ENCODE measurements around the gene MVB12A. TPM values are rescaled to one million over a fixed set of nuclear protein-coding genes. Genes with fewer than 3 reads are reported as not detected.

Gene MVB12A
- total and polyA plus RNA-seq, 2 experiments from 2014 or later: 36.6 to 60.3 TPM

DNA sequence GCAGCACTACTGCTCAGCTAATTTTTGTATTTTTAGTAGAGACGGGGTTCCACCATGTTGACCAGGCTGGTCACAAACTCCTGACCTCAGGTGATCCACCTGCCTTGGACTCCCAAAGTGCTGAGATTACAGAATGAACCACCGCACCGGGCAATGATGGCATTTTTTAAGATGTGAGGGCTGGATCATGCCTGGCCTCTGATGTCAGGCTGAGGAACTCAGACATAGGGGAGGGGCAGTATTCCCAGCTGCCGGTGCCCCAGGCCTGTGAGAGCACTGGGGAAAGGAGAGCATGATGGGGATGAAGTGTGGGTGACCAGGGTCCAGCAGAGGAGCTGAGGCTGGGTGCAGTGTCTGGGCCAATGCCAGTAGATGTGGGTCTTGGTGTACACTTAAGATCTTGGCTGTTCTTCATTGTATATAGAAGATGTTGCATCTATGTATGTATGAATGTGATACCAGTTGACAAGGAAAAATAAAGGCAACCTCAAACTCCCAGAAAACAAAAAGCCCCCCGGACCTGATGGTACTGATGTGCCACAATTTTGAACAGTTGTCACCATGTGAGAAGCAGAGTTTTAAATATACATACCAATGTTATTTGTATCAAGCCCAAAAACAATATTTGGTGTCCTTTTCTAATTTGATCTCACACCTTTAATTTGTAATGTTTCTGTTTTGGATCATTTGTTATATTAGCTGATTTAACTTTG, 39.3 kb upstream of the MVB12A start:
- H4K20me1 ChIP-seq (replicated peaks; ENCODE audit: insufficient read depth): no peaks in the 10 kb centered on the region
- H3K9me2 ChIP-seq (ENCODE audit: insufficient read depth): no peaks in the 10 kb centered on the region
- Mint-ChIP-seq H3K4me3 (no peak overlapping the region), H3K4me1 (peaks cover 12% of the 10 kb centered on the region), H3K27me3 (ENCODE audit: insufficient read depth, low read depth, poor library complexity) (peaks cover 28% of the 10 kb centered on the region), H3K9me3 (peaks cover 10% of the 10 kb centered on the region), H3K27ac (no peak overlapping the region), H3K36me3 (ENCODE audit: low read depth) (peaks cover 7% of the 10 kb centered on the region; the same call in 2 of the 3 replicates)
- no peak overlapping the region for H3K4me3 ChIP-seq
- H2AFZ ChIP-seq: no peak overlapping the region; the same call in 1 of the 2 replicates
- H3K79me2 ChIP-seq (replicated peaks; ENCODE audit: insufficient read depth): no peaks in the 10 kb centered on the region
- H3K36me3 ChIP-seq (ENCODE audit: insufficient read depth): no peaks in the 10 kb centered on the region
- H3F3A ChIP-seq (replicated peaks; ENCODE audit: low read depth): 0 out of 2 replicates have a peak, but pooled peaks cover 12% of the 10 kb centered on the region
- H3K27ac ChIP-seq (ENCODE audit: low read depth): no peak overlapping the region
- no peak for ATAC-seq
- DNase-seq (ENCODE audit: low spot score): no peak
- no peak overlapping the region for H3K4me2 ChIP-seq
- H3K27me3 ChIP-seq (ENCODE audit: insufficient read depth): no peaks in the 10 kb centered on the region
- TF ChIP-seq STAT1 (IDR thresholded peaks at IDR 0.05; ENCODE audit: unreplicated experiment) (no peak), POLR2AphosphoS5 (IDR thresholded peaks at IDR 0.05; ENCODE audit: low read depth) (no peak), ZNF114 (CRISPR knock-in tag; IDR thresholded peaks at IDR 0.05) (no peak), JUNB (IDR thresholded peaks at IDR 0.05; ENCODE audit: unreplicated experiment) (no peak), EZH2phosphoT487 (IDR thresholded peaks at IDR 0.05; ENCODE audit: unreplicated experiment) (no peak), ZNF331 (CRISPR knock-in tag; IDR thresholded peaks at IDR 0.05; ENCODE audit: low read depth) (no peak), CREB1 (CRISPR knock-in tag; IDR thresholded peaks at IDR 0.05; ENCODE audit: low read depth) (no peak), NANOG (IDR thresholded peaks at IDR 0.05; ENCODE audit: borderline replicate concordance) (no peak), EZH2 (IDR thresholded peaks at IDR 0.05; ENCODE audit: low read depth, unreplicated experiment) (no peak)
- TF ChIP-seq, protein P1, sequence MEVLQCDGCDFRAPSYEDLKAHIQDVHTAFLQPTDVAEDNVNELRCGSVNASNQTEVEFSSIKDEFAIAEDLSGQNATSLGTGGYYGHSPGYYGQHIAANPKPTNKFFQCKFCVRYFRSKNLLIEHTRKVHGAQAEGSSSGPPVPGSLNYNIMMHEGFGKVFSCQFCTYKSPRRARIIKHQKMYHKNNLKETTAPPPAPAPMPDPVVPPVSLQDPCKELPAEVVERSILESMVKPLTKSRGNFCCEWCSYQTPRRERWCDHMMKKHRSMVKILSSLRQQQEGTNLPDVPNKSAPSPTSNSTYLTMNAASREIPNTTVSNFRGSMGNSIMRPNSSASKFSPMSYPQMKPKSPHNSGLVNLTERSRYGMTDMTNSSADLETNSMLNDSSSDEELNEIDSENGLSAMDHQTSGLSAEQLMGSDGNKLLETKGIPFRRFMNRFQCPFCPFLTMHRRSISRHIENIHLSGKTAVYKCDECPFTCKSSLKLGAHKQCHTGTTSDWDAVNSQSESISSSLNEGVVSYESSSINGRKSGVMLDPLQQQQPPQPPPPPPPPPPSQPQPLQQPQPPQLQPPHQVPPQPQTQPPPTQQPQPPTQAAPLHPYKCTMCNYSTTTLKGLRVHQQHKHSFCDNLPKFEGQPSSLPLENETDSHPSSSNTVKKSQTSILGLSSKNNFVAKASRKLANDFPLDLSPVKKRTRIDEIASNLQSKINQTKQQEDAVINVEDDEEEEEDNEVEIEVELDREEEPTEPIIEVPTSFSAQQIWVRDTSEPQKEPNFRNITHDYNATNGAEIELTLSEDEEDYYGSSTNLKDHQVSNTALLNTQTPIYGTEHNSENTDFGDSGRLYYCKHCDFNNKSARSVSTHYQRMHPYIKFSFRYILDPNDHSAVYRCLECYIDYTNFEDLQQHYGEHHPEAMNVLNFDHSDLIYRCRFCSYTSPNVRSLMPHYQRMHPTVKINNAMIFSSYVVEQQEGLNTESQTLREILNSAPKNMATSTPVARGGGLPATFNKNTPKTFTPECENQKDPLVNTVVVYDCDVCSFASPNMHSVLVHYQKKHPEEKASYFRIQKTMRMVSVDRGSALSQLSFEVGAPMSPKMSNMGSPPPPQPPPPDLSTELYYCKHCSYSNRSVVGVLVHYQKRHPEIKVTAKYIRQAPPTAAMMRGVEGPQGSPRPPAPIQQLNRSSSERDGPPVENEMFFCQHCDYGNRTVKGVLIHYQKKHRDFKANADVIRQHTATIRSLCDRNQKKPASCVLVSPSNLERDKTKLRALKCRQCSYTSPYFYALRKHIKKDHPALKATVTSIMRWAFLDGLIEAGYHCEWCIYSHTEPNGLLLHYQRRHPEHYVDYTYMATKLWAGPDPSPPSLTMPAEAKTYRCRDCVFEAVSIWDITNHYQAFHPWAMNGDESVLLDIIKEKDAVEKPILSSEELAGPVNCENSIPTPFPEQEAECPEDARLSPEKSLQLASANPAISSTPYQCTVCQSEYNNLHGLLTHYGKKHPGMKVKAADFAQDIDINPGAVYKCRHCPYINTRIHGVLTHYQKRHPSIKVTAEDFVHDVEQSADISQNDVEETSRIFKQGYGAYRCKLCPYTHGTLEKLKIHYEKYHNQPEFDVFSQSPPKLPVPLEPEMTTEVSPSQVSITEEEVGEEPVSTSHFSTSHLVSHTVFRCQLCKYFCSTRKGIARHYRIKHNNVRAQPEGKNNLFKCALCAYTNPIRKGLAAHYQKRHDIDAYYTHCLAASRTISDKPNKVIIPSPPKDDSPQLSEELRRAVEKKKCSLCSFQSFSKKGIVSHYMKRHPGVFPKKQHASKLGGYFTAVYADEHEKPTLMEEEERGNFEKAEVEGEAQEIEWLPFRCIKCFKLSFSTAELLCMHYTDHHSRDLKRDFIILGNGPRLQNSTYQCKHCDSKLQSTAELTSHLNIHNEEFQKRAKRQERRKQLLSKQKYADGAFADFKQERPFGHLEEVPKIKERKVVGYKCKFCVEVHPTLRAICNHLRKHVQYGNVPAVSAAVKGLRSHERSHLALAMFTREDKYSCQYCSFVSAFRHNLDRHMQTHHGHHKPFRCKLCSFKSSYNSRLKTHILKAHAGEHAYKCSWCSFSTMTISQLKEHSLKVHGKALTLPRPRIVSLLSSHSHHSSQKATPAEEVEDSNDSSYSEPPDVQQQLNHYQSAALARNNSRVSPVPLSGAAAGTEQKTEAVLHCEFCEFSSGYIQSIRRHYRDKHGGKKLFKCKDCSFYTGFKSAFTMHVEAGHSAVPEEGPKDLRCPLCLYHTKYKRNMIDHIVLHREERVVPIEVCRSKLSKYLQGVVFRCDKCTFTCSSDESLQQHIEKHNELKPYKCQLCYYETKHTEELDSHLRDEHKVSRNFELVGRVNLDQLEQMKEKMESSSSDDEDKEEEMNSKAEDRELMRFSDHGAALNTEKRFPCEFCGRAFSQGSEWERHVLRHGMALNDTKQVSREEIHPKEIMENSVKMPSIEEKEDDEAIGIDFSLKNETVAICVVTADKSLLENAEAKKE (CRISPR knock-in tag; IDR thresholded peaks at IDR 0.05): no peak
- TF ChIP-seq, protein P2, sequence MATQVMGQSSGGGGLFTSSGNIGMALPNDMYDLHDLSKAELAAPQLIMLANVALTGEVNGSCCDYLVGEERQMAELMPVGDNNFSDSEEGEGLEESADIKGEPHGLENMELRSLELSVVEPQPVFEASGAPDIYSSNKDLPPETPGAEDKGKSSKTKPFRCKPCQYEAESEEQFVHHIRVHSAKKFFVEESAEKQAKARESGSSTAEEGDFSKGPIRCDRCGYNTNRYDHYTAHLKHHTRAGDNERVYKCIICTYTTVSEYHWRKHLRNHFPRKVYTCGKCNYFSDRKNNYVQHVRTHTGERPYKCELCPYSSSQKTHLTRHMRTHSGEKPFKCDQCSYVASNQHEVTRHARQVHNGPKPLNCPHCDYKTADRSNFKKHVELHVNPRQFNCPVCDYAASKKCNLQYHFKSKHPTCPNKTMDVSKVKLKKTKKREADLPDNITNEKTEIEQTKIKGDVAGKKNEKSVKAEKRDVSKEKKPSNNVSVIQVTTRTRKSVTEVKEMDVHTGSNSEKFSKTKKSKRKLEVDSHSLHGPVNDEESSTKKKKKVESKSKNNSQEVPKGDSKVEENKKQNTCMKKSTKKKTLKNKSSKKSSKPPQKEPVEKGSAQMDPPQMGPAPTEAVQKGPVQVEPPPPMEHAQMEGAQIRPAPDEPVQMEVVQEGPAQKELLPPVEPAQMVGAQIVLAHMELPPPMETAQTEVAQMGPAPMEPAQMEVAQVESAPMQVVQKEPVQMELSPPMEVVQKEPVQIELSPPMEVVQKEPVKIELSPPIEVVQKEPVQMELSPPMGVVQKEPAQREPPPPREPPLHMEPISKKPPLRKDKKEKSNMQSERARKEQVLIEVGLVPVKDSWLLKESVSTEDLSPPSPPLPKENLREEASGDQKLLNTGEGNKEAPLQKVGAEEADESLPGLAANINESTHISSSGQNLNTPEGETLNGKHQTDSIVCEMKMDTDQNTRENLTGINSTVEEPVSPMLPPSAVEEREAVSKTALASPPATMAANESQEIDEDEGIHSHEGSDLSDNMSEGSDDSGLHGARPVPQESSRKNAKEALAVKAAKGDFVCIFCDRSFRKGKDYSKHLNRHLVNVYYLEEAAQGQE (IDR thresholded peaks at IDR 0.05; ENCODE audit: unreplicated experiment): no peak
- TF ChIP-seq, protein P3, sequence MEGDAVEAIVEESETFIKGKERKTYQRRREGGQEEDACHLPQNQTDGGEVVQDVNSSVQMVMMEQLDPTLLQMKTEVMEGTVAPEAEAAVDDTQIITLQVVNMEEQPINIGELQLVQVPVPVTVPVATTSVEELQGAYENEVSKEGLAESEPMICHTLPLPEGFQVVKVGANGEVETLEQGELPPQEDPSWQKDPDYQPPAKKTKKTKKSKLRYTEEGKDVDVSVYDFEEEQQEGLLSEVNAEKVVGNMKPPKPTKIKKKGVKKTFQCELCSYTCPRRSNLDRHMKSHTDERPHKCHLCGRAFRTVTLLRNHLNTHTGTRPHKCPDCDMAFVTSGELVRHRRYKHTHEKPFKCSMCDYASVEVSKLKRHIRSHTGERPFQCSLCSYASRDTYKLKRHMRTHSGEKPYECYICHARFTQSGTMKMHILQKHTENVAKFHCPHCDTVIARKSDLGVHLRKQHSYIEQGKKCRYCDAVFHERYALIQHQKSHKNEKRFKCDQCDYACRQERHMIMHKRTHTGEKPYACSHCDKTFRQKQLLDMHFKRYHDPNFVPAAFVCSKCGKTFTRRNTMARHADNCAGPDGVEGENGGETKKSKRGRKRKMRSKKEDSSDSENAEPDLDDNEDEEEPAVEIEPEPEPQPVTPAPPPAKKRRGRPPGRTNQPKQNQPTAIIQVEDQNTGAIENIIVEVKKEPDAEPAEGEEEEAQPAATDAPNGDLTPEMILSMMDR (conservative IDR thresholded peaks at IDR 0.05; ENCODE audit: low read depth in 2 of 2): no peak
- TF ChIP-seq, protein P4, sequence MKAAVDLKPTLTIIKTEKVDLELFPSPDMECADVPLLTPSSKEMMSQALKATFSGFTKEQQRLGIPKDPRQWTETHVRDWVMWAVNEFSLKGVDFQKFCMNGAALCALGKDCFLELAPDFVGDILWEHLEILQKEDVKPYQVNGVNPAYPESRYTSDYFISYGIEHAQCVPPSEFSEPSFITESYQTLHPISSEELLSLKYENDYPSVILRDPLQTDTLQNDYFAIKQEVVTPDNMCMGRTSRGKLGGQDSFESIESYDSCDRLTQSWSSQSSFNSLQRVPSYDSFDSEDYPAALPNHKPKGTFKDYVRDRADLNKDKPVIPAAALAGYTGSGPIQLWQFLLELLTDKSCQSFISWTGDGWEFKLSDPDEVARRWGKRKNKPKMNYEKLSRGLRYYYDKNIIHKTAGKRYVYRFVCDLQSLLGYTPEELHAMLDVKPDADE (IDR thresholded peaks at IDR 0.05): no peak
- H3K4me1 ChIP-seq (ENCODE audit: insufficient read depth): peaks cover 6% of the 10 kb centered on the region; the same call in 1 of the 2 replicates
